HL-60 (cell line): ENCODE measurements around the gene MROH7.

ENCODE experiments used
- DNase-seq, 2 experiments: peaks; one replicate each; pipeline ENCODE4 v3.0.0-alpha.2; 2010 to 2020; ENCODE audit warnings: low read depth in 1 of 2, low spot score in 1 of 2
- H3K27ac ChIP-seq: fragments of 250-450 bp; sonication (Bioruptor Pico); replicated peaks from 2 replicates; pipeline ENCODE4 v1.5.1; 2020; ENCODE audit warnings: mild to moderate bottlenecking, moderate library complexity
- H3K27me3 ChIP-seq: fragments of 250-450 bp; sonication (Bioruptor Pico); 2 replicates; pipeline ENCODE4 v1.5.1; 2021; ENCODE audit warnings: mild to moderate bottlenecking, moderate library complexity; ENCODE audit not compliant: insufficient read depth, poor library complexity, severe bottlenecking
- H3K4me3 ChIP-seq: replicated peaks from 2 replicates; pipeline ENCODE4 v1.5.1; 2011; ENCODE audit warnings: mild to moderate bottlenecking, control low read depth, low read length; ENCODE audit not compliant: insufficient read depth
- GABPA ChIP-seq: IDR thresholded peaks from 2 replicates; pipeline ENCODE4 v1.6.1; 2012; ENCODE audit warnings: low read depth
- POLR2AphosphoS5 ChIP-seq: IDR thresholded peaks from 2 replicates; pipeline ENCODE4 v1.6.1; 2012; ENCODE audit warnings: low read depth
- REST ChIP-seq: IDR thresholded peaks from 2 replicates; pipeline ENCODE4 v1.6.1; 2012; ENCODE audit warnings: low read depth; ENCODE audit not compliant: insufficient replicate concordance
- SPI1 ChIP-seq: IDR thresholded peaks from 2 replicates; pipeline ENCODE4 v1.6.1; 2012; ENCODE audit warnings: low read depth, mild to moderate bottlenecking, borderline replicate concordance
- TF ChIP-seq, protein P1 (sequence below): IDR thresholded peaks from one replicate; pipeline ENCODE4 v1.5.1; 2011; ENCODE audit warnings: low read length, control low read depth, inconsistent platforms; ENCODE audit not compliant: insufficient read depth

MROH7 gene

DNA sequence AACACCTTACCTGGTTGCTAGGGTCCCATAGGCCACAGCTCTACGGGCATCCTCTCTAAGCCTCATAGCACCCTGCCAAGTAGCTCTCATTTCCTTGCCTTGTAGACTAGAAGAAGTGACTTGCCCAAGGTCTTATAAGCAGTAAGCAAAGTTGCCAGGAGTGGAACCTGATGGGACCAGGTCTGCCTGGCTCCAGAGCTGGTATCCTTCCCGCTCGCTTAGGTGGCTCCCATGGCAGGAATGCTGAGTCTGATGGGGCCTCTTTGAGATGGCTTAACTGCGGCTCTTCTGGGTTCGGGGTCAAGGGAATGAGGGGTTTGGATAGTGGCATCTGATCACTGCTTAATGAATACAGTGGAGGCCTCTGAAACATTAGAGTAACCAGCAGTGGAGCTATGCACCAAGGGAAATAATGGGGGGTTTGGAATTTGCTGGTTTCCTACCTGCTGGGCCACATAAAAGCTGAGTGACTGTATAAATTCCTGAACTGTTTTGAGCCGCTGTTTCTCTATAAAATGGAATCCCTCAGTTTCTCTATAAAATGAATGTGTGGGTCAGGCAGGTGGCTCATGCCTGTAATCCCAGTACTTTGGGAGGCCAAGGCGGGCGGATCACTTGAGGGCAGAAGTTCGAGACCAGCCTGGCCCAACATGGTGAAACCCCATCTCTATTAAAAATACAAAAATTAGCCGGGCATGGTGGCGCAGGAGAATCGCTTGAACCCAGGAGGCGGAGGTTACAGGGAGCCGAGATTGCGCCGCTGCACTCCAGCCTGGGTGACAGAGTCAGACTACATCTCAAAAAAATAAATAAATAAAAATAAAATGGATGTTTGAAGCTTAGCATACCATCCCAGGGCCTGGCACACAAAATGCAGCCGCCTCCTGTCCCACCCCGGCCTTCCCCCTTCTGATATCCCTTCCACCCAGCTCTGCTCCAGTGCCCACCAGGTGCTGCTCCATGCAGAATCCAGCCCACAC lies 30.7 kb upstream of the MROH7 start:
- no peak overlapping the region for H3K4me3 ChIP-seq
- TF ChIP-seq GABPA (no peak), POLR2AphosphoS5 (no peak), REST (no peak), SPI1 (no peak)
- TF ChIP-seq, protein P1, sequence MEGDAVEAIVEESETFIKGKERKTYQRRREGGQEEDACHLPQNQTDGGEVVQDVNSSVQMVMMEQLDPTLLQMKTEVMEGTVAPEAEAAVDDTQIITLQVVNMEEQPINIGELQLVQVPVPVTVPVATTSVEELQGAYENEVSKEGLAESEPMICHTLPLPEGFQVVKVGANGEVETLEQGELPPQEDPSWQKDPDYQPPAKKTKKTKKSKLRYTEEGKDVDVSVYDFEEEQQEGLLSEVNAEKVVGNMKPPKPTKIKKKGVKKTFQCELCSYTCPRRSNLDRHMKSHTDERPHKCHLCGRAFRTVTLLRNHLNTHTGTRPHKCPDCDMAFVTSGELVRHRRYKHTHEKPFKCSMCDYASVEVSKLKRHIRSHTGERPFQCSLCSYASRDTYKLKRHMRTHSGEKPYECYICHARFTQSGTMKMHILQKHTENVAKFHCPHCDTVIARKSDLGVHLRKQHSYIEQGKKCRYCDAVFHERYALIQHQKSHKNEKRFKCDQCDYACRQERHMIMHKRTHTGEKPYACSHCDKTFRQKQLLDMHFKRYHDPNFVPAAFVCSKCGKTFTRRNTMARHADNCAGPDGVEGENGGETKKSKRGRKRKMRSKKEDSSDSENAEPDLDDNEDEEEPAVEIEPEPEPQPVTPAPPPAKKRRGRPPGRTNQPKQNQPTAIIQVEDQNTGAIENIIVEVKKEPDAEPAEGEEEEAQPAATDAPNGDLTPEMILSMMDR = no peak
- DNase-seq = no peak

DNA sequence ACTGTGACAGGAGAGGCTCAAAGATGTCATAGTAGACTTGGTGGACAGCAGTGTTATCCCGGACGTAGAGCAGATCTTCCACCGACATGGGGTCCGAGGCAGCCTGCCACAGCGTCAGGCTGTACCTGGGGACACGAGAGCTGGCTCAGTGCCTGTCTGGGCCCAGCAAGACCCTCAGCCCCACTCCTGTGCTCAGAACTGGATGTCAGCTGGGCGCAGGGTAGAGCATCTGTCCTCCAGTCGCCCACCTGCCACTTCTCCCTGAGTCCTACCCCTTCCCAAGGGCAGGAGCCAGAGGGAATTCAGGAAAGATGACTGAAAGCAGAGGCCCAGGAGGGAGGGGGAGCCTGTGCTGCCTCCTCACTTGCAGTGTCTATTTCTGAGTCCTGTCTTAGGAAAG lies 30.0 kb upstream of the MROH7 start:
- TF ChIP-seq, protein P1 = no peak
- TF ChIP-seq REST (no peak), SPI1 (no peak), POLR2AphosphoS5 (no peak), GABPA (no peak)
- no peaks in the 10 kb centered on the region for H3K27me3 ChIP-seq
- DNase-seq = no peak
- no peak overlapping the region for H3K4me3 ChIP-seq
- H3K27ac ChIP-seq = no peak overlapping the region

More for the DNA sequence above, 30.7 kb upstream of the MROH7 start:
- Histone ChIP-seq H3K27ac (no peak overlapping the region), H3K27me3 (no peaks in the 10 kb centered on the region)

GRCh38 chr1:54614024-54614423 lies 27.6 kb upstream of the MROH7 start:
- no peak for TF ChIP-seq SPI1
- TF ChIP-seq POLR2AphosphoS5 = no peak
- TF ChIP-seq GABPA = no peak
- TF ChIP-seq, protein P1 = no peak
- TF ChIP-seq REST = no peak
- Histone ChIP-seq H3K27me3 (no peaks in the 10 kb centered on the region), H3K27ac (no peak overlapping the region), H3K4me3 (no peak overlapping the region)
- DNase-seq = no peak
